ENCODE results near the gene PRPF40B. TPM values are rescaled to one million over a fixed set of nuclear protein-coding genes. Genes with fewer than 3 reads are reported as not detected.

PRPF40B gene
- total and polyA plus RNA-seq, 9 of the 15 experiments (the other 6 are each of a cell fraction or from before 2014, with no cell fraction given) = 0.55 to 10.6 (median 4.8) TPM

DNA sequence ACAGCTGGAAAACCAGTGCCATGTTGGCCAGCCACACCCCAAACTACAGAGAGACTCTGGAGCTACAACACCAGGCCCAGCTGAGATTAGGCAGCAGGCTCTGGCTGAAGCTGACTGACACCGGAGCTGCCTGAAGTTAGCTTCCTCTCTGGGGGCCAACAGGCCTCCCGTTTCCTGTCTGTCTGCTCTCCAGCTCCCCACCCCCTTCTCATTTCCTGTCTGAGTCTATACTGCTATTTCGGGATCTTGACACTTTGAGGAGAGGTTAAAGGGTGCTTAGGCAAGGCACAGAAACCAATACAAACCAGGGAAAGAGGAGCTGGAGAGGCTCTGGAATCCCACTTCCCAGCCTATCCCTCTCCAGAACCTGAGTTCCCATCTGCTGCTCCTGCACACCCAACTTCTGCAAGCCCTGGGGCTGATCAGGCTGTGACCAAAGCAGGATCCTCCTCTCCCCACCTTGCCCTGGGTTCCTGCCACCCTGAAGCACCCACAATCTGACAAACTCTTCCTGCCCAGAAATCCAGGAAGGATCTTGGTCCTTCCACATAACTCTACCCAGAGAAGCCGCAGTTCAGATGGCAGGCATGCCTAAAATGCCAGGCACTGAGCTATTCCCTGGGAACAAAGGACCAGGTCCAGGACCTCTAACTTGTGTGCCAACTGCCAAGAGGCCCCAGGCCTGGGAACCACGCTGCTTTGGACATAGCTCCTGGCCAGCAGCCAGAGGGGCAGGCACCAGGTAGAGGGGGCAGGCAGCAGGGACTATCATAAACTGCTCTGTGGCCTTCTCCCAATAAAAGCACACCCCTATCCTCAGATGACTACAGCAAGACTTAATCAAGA is 39.9 kb downstream of the PRPF40B start (continued):
- TF ChIP-seq, protein P1, sequence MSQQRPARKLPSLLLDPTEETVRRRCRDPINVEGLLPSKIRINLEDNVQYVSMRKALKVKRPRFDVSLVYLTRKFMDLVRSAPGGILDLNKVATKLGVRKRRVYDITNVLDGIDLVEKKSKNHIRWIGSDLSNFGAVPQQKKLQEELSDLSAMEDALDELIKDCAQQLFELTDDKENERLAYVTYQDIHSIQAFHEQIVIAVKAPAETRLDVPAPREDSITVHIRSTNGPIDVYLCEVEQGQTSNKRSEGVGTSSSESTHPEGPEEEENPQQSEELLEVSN (IDR thresholded peaks at IDR 0.05; ENCODE audit: borderline replicate concordance in 1 of 2, extremely low read depth in 1 of 2, insufficient read depth in 1 of 2, insufficient read length in 1 of 2, low read depth in 1 of 2, low read length in 1 of 2, poor library complexity in 1 of 2, severe bottlenecking in 1 of 2) = peak in 1 of 2 experiments; percentile 16
- TF ChIP-seq SMARCA4 (IDR thresholded peaks at IDR 0.05) (no peak), POLR2H (tag; IDR thresholded peaks at IDR 0.05; ENCODE audit: low read depth) (peak; percentile 56), MAZ (CRISPR knock-in tag; conservative IDR thresholded peaks at IDR 0.05 in 1 of 2, IDR thresholded peaks at IDR 0.05 in 1 of 2) (peak; percentile 54 to 87), EHMT2 (IDR thresholded peaks at IDR 0.05) (peak; percentile 62; the same call in 1 of the 2 replicates), DMBX1 (CRISPR knock-in tag; IDR thresholded peaks at IDR 0.05; ENCODE audit: borderline replicate concordance) (peak; percentile 46; the same call in 1 of the 2 replicates), TRIM24 (IDR thresholded peaks at IDR 0.05) (peak in 1 of 2 experiments; percentile 48; a peak in 2 of 4 replicates), ZFX (CRISPR knock-in tag; IDR thresholded peaks at IDR 0.05) (peak; percentile 24; the same call in 1 of the 2 replicates), ZNF766 (CRISPR knock-in tag; conservative IDR thresholded peaks at IDR 0.05) (0 out of 2 replicates have a peak, but pooled peaks have one; percentile 48), ARID1B (IDR thresholded peaks at IDR 0.05) (peak; percentile 42), SRSF3 (IDR thresholded peaks at IDR 0.05; ENCODE audit: insufficient read depth, low read length) (no peak), HOXB6 (CRISPR knock-in tag; IDR thresholded peaks at IDR 0.05; ENCODE audit: borderline replicate concordance) (no peak), ETV5 (CRISPR knock-in tag; IDR thresholded peaks at IDR 0.05; ENCODE audit: low read depth) (peak; percentile 97), HLTF (IDR thresholded peaks at IDR 0.05) (no peak), ZNF347 (CRISPR knock-in tag; IDR thresholded peaks at IDR 0.05; ENCODE audit: low read depth) (no peak), JUN (IDR thresholded peaks at IDR 0.05; ENCODE audit: borderline replicate concordance, low read depth, low read length) (peak; percentile 84; the same call in 1 of the 2 replicates), JUN (CRISPR knock-in tag; IDR thresholded peaks at IDR 0.05; ENCODE audit: borderline replicate concordance) (peak; percentile 71; the same call in 1 of the 2 replicates), RNF2 (IDR thresholded peaks at IDR 0.05) (peak; percentile 88; the same call in 1 of the 2 replicates), CBX5 (IDR thresholded peaks at IDR 0.05; ENCODE audit: borderline replicate concordance, low read depth) (no peak), ZNF584 (CRISPR knock-in tag; IDR thresholded peaks at IDR 0.05; ENCODE audit: low read depth) (peak; percentile 76; the same call in 1 of the 2 replicates), PRMT5 (CRISPR knock-in tag; IDR thresholded peaks at IDR 0.05) (no peak)
- TF ChIP-seq, protein P2, sequence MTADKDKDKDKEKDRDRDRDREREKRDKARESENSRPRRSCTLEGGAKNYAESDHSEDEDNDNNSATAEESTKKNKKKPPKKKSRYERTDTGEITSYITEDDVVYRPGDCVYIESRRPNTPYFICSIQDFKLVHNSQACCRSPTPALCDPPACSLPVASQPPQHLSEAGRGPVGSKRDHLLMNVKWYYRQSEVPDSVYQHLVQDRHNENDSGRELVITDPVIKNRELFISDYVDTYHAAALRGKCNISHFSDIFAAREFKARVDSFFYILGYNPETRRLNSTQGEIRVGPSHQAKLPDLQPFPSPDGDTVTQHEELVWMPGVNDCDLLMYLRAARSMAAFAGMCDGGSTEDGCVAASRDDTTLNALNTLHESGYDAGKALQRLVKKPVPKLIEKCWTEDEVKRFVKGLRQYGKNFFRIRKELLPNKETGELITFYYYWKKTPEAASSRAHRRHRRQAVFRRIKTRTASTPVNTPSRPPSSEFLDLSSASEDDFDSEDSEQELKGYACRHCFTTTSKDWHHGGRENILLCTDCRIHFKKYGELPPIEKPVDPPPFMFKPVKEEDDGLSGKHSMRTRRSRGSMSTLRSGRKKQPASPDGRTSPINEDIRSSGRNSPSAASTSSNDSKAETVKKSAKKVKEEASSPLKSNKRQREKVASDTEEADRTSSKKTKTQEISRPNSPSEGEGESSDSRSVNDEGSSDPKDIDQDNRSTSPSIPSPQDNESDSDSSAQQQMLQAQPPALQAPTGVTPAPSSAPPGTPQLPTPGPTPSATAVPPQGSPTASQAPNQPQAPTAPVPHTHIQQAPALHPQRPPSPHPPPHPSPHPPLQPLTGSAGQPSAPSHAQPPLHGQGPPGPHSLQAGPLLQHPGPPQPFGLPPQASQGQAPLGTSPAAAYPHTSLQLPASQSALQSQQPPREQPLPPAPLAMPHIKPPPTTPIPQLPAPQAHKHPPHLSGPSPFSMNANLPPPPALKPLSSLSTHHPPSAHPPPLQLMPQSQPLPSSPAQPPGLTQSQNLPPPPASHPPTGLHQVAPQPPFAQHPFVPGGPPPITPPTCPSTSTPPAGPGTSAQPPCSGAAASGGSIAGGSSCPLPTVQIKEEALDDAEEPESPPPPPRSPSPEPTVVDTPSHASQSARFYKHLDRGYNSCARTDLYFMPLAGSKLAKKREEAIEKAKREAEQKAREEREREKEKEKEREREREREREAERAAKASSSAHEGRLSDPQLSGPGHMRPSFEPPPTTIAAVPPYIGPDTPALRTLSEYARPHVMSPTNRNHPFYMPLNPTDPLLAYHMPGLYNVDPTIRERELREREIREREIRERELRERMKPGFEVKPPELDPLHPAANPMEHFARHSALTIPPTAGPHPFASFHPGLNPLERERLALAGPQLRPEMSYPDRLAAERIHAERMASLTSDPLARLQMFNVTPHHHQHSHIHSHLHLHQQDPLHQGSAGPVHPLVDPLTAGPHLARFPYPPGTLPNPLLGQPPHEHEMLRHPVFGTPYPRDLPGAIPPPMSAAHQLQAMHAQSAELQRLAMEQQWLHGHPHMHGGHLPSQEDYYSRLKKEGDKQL (CRISPR knock-in tag; IDR thresholded peaks at IDR 0.05; ENCODE audit: borderline replicate concordance) = no peak

Measured in K562 (cell line).